Globus pallidus (tissue), 1 donor: ENCODE measurements around the gene POLE3.
"Not testable (repeated sequence)": the region's sequence is repeated elsewhere in the genome, so short reads cannot be mapped to it uniquely, and the experiment has no call there.

Experiments used
- DNase-seq: peaks from one replicate; pipeline ENCODE4 v3.0.0-alpha.2; 2015; ENCODE audit warnings: low spot score

The POLE3 gene

DNA sequence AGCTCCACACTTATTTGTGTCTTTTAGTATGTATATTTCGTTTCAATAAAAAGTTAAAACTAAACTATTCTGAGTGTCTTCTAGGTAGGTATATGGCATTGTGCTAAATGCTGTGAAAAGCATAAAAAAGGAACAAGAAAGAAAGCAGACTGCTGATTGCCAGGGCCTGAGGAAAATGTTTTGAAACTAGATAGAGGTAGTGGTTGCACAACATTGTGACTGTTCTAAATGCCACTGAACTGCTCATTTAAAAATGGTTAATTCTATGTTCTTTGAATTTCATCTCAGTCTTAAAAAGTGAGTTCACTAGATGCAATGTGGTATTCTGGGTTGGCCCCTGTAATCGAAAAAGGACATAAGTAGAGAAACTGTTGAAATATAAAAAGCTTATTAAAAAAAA is 6.8 kb downstream of the POLE3 start:
- DNase-seq, result no peak

DNA sequence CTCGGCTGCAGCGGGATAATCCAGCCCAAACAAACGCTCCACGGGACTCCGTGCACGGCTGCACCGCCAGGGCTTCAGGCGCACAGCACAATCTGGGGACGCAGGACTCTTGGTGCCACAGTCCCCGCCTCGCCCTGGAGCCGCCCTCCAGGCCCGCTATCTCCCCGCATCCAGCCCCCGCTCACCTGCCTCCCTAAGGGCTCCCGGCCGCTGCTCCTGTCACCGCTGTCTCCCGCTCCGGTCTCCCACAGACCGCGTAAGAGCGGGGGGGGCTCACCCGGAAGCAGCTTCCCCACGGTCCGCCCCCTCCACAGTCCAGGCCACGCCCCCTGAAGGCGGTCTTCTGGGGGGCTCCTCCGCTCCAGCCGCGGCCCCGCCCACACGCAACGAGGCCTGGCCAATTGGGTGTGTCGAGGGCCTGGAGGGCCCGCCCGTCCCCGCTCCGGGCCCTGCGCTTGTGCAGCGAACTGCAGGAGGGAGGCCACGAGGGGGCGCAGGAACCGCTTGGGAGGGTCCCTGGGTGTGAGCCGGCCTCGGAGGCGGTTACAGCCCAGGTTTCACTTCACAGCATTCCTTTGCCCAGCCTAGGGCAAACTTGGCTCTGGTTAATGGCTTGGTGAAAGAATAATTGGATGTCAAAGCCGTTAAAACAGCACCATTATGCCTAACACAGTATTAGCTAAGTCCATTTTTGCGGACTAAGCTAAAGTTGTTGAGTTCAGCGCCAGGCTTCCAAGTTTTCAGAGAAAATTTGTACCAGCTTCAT is 9.3 kb downstream of the POLE3 start, which contains the start of gene ALAD:
TSS of gene ALAD (minus strand) at position 258 of the 766 bp plus-strand sequence. CDS start 7,725 bp downstream, outside the sequence.
- peak; percentile 100 for DNase-seq

- DNase-seq, result no peak
These were observed 10.8 kb downstream of the POLE3 start for GRCh38 chr9:113399646-113400200.

GRCh38 chr9:113398796-113399195 is 11.7 kb downstream of the POLE3 start:
- DNase-seq, result no peak

- no peak for DNase-seq
These were observed 13.3 kb downstream of the POLE3 start for GRCh38 chr9:113397203-113397631.

GRCh38 chr9:113395000-113395861 is 15.2 kb downstream of the POLE3 start:
- no peak for DNase-seq

DNA sequence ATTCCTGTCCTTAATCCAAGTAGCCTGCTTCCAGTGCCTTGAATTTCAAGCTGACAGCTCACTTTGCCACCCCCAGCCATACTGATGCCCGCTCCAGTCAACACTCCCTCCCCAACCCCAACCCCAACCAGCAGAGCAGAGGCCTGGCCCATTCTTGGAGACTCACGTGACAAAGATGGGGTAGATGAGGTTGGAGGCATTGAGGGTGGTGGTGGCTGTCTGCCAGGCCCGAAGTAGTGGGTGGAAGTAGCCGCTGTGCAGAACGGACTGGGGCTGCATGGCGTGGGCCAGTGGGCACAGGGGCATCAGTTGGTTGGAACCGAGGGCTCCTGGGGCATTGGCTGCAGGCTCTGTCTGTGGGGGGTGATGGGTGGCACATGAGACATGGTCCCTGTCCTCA is 17.2 kb downstream of the POLE3 start:
- peak; percentile 47 for DNase-seq

DNA sequence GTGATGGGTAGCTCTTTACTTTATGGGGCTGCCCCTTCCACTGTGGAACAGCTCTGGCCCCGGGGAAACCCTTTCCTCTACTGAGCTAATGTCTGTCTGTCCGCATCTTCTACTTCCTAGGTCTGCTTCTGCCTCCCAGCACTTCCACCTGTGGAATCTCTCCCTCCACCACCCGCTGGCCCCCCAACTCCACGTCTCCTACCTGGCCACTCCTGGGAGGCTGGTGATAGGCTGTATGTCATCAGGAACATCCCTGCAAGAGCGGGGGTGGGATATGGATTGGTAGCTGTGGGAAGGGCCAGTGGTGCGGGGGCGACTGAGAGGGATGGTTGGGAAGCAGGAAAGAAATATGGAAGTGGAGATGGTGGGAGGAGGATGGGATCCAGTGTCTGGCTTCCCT is 18.6 kb downstream of the POLE3 start:
- DNase-seq, result no peak

DNA sequence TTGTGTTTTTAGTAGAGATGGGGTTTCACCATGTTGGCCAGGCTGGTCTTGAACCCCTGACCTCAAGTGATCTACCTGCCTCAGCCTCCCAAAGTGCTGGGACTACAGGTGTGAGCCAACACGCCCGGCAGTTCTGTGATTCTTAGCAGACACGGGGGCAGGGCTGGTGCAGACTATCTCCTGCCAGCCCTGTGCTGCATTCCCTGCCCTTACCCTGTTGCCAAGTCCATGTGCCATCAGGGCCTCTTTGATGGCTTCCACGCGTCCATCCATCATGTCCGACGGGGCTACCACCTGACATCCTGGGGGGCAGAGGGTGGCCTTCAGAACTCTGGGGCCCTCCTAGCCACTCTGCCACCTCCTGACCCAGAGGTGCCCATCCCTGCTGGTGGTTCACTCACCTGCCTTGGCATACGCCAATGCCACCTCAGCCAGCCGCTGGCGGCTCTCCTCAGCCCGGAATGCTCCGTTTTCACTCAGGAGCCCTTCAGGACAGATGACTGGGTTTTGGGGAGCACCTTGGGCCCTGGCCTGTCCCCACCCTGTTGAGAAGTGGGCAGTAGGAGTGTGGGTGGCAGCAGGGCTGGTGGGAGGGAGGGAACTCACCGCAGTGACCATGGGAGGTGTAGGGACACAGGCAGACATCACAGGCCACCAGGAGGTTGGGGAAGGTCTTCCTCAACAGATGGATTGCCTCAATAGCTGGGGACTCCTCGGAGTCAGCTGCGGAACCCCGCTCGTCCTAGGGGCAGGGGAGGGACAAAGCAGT is 20.1 kb downstream of the POLE3 start:
- DNase-seq, result no peak

DNA sequence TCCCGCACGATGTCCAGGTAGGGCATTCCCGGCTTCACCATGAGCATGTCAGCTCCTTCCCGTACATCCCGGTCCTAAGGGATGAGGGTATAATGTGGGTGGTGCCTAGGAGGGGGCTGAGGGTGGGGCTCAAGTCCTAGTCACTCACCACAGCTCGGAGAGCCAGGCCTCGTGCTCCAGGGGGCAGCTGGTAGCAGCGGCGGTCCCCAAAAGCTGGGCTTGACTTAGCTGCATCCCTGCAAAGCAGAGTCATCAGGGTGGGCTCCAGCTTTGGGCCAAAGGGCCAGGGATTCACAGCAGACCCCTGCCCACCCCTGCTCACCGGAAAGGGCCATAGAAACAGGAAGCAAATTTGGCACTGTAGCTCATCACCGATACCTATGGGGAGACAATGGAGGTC is 21.0 kb downstream of the POLE3 start:
- DNase-seq, result no peak

DNA sequence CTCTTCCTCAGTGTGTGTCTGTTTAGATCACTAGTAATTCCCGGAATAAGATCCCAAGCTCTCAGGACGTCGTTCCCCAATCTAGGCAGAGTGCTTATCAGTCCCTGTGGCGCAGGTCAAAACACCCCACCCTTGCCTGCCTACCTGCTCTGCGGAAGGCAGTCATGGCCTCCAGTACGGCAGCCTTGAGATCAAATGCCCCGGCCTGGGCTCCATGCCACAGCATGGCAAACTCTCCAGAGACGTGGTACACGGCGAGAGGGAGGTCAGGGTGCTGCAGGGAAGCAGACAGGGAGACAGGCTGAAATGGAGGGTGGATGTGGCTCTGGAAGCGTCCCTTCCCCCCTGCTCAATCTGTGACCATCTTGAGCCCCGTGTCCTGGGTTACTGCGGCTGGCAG is 21.6 kb downstream of the POLE3 start:
- no peak for DNase-seq

DNA sequence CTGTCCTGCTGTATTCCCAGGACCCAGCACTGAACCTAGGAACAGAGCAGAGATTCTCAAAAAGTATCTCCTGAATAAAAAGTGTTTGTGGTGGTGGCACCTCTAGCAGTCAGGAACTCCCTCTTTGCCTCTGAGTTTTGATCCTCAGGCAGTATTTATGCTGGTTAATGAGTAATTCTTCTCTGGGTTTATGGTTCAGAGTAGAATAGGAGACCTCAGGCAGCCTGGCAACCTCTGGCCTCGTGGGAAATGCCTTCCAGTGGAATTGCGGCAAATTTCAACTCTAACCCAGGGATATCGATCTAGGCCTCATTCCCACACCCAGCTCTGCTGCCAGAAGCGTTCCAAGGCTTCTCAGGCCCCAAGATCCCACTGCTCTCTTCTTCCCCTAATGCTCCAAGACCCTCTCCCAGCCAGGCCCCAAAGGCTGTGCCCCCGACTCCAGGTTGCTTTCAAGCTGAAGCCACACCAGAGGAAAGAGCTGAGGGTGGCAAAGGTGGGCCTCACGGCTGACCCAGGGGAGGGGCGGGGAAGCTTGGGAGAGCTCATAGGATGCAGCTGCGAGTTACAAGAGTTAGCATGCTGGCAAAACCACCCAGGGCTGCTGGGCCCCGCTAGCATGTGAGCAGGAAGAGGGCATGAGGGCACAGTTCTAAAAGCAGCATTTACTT is 22.8 kb downstream of the POLE3 start:
- DNase-seq, result no peak

- DNase-seq, result no peak
These were observed 23.7 kb downstream of the POLE3 start for GRCh38 chr9:113386571-113387393.

DNA sequence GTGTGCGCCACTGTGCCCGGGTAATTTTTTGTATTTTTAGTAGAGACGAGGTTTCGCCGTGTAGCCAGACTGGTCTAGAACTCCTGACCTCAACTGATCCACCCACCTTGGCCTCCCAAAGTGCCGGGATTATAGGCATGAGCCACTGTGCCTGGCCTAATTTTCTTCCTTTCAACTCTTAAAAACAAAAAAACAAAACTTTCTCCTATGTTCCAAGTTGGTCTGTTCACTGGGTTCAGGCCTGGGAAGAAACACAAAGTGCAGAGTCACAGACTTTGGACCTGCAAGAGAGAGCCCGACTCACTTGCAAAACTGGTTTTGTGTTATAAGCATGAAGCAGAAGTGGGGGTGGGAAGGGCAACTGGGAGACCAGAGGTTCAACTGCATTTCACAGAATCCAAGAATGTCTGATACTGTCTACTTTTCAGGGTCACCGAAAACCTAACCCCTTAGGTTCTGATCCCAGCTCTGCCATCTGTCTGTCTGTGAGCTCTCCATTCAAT is 28.5 kb downstream of the POLE3 start:
- no peak for DNase-seq

DNA sequence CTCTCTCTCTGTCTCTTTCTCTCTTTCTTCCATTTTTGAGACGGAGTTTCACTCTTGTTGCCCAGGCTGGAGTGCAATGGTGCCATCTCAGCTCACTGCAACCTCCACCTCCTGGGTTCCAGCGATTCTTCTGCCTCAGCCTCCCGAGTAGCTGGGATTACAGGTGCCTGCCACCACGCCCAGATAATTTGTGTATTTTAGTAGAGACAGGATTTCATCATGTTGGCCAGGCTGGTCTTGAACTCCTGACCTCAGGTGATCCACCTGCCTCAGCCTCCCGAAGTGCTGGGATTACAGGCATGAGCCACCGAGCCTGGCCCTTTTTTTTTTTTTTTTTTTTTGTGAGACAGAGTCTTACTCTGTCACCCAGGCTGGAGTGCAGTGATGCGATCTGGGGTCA is 29.0 kb downstream of the POLE3 start:
- DNase-seq, result not testable (repeated sequence)

DNA sequence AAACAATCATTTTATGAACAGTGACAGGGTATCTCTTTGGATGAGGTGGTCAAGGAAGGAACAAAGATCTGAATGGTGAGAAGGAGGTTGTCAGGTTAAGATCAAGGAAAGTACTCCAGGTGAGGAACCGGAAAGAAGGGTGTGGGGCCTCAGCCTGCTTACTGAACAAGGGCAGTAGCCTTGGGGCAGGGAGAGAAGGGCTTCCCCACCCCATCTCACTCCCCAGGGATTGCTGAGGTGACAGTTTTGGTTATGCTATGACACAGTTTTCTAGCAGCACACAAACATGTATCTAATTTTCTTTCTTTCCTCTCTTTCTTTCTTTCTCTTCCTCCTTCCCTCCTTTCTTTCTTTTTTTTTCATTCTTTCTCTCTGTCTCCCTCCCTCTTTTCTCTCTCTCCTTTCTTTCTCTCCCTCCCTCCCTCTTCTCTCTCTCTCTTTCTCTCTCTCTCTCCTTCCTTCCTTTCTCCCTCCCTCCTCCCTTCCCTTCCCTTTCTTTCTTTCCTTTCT is 29.6 kb downstream of the POLE3 start:
- no peak for DNase-seq

- DNase-seq, result not testable (repeated sequence)
These were observed 30.7 kb downstream of the POLE3 start for GRCh38 chr9:113379829-113380210.

- DNase-seq, result not testable (repeated sequence)
These were observed 31.2 kb downstream of the POLE3 start for GRCh38 chr9:113379094-113379828.
